Brain microvascular endothelial cell (primary cell): ENCODE measurements around the gene SMC2.

ENCODE experiments used
- DNase-seq: peaks from one replicate; pipeline ENCODE4 v3.0.0-alpha.2; 2020
- H3K27ac ChIP-seq: fragments of 250-450 bp; sonication (Bioruptor Pico); 2 replicates; pipeline ENCODE4 v1.5.1; 2020; ENCODE audit warnings: mild to moderate bottlenecking, moderate library complexity
- H3K27me3 ChIP-seq: fragments of 250-450 bp; sonication (Bioruptor Pico); replicated peaks from 2 replicates; pipeline ENCODE4 v1.5.1; 2020; ENCODE audit warnings: mild to moderate bottlenecking
- H3K36me3 ChIP-seq: fragments of 250-450 bp; sonication (Bioruptor Pico); replicated peaks from 2 replicates; pipeline ENCODE4 v1.5.1; 2020; ENCODE audit warnings: mild to moderate bottlenecking
- H3K4me3 ChIP-seq: 2 replicates; pipeline ENCODE4 v1.5.1; 2011; ENCODE audit warnings: low read depth, mild to moderate bottlenecking, control low read depth, low read length, moderate library complexity
- in situ Hi-C: cut with HindIII; loops from 2 replicates; pipeline ENCODE4 v1.10.0; 2017; ENCODE audit warnings: low sequenced_read_pairs, low pct_ligation_motif_present
- TF ChIP-seq, protein P1 (sequence below): IDR thresholded peaks from 2 replicates; pipeline ENCODE4 v1.5.1; 2011; ENCODE audit warnings: low read depth, mild to moderate bottlenecking, moderate library complexity, low read length, control low read depth, inconsistent platforms; ENCODE audit errors: missing control alignments

The SMC2 gene

DNA sequence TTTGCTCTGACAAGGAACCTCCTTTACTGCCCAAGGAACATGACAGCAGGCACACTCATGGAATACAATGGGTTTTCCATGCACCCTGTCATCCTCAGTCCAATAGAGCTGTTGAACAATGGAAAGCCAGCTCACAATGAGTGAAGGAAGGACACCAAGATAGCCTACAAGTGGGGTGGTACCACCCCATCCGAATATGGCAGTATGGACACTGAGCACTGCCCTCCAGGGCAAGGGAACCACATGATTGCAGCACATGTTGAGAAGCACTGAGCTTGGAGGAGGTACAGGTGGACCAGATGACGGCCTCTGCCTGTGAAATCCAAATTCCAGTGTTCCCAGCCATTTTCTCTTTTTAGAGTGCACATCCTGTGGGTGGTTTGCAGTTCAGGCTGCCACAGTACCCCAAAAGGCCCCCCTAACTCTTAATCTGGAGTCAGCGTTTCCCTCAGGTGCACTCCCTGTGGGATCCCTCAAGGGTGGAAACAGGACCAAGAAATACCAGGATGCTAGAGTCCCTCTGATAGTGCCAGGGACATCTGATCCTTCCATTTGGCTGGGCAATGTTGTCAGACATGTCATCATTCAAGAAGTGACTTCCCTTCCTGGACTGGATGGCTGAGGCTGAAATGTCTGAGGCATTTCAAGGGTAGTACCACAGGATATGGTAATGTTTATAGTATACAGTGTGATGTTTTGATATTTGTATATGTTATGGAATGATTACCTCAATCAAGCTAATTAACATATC, 48.9 kb downstream of the SMC2 start:
- no peak for DNase-seq
- Histone ChIP-seq H3K27ac (no peak overlapping the region), H3K36me3 (no peaks in the 10 kb centered on the region), H3K4me3 (no peak overlapping the region), H3K27me3 (no peaks in the 10 kb centered on the region)
- TF ChIP-seq, protein P1, sequence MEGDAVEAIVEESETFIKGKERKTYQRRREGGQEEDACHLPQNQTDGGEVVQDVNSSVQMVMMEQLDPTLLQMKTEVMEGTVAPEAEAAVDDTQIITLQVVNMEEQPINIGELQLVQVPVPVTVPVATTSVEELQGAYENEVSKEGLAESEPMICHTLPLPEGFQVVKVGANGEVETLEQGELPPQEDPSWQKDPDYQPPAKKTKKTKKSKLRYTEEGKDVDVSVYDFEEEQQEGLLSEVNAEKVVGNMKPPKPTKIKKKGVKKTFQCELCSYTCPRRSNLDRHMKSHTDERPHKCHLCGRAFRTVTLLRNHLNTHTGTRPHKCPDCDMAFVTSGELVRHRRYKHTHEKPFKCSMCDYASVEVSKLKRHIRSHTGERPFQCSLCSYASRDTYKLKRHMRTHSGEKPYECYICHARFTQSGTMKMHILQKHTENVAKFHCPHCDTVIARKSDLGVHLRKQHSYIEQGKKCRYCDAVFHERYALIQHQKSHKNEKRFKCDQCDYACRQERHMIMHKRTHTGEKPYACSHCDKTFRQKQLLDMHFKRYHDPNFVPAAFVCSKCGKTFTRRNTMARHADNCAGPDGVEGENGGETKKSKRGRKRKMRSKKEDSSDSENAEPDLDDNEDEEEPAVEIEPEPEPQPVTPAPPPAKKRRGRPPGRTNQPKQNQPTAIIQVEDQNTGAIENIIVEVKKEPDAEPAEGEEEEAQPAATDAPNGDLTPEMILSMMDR, result no peak
- in situ Hi-C loops, result no loop called here

DNA sequence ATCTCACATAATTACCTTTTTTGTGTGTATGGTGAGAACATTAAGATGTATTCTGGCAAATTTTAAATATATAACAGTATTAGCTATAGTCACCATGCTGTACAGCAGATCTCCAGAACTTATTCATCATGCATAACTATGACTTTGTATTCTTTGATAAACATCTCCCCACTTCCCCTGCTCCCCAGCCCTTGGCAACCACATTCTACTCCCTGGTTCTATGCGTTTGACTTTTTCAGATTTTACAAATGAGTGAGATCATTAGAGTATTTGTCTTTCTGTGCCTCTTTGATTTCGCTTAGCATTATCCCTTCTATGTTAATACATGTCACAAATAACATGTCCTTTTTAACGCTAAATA, 49.4 kb downstream of the SMC2 start:
- Histone ChIP-seq H3K27ac (no peak overlapping the region), H3K36me3 (no peaks in the 10 kb centered on the region), H3K4me3 (no peak overlapping the region), H3K27me3 (no peaks in the 10 kb centered on the region)
- in situ Hi-C loops, result no loop called here
- TF ChIP-seq, protein P1, result no peak
- no peak for DNase-seq

DNA sequence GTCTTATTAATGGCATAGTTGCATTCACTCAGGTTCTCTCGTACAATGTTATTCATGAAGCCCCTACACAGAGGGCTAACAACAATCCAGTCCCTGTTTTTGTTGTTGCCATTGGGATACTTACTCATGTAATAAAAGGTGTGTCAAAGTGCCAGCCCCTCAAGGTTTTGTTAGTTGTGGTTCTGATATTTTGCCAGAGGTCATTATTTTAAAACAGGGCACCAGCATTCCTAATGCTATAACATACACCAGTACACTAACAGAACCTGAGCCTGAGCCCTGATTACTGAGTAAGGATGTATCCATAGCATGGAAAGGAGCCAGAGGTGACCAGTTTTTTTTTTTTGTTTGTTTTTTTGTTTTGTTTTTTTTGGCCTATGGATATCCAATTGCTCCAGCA, 50.2 kb downstream of the SMC2 start:
- Histone ChIP-seq H3K27me3 (no peaks in the 10 kb centered on the region), H3K27ac (no peak overlapping the region), H3K36me3 (no peaks in the 10 kb centered on the region), H3K4me3 (no peak overlapping the region)
- TF ChIP-seq, protein P1, result no peak
- no peak for DNase-seq
- in situ Hi-C loops, result no loop called here

DNA sequence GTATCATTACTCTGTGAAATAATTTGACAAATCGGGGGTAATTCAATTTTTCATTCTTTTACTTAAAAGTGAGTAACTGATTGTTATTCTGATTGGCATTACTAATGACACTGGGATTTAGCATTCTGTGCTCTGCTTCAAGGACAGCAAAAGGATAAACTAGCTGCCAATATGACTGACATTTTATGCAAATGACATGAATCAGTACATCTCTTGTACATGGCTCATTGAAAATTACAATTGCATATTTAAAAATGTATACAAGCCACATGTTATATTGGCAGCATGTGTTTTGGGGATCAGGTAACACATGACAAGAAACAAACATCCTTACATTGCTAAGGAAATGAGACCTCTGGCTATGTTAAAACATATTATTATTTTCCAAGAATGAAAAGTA, 79.0 kb downstream of the SMC2 start:
- Histone ChIP-seq H3K27ac (no peak overlapping the region), H3K27me3 (no peaks in the 10 kb centered on the region), H3K4me3 (no peak overlapping the region), H3K36me3 (no peaks in the 10 kb centered on the region)
- in situ Hi-C loops, result no loop called here
- TF ChIP-seq, protein P1, result no peak
- DNase-seq, result no peak

DNA sequence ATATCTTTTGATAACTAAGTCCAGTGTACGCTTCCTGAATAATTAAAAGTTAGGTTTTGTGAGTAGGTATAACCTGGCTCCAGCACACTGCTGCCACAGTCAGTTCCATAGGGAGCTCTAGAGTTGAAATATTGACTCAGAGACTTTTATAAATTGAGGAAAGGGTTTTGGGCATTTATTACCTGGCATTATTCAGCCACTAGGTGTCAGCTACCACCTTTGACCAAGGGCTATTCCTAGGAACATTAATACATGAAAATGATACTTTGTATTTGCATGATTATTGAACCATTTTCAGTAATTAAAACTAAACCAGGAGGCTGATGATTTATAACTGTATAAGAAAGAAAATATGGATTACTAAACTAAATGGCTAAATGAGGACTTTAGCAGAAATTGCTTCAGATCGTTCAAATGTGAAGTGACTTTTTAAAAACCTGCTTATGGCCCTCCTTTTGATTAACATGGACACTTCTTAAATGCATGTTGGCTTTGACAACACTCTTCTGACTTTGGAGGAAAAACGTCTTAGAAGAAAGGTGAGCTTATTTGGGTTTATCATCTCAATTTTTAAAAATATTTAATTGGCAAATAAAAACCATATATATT, 83.0 kb downstream of the SMC2 start:
- Histone ChIP-seq H3K36me3 (no peaks in the 10 kb centered on the region), H3K27ac (no peak overlapping the region), H3K4me3 (no peak overlapping the region), H3K27me3 (no peaks in the 10 kb centered on the region)
- TF ChIP-seq, protein P1, result peak; percentile 53
- in situ Hi-C loops, result no loop called here
- no peak for DNase-seq

DNA sequence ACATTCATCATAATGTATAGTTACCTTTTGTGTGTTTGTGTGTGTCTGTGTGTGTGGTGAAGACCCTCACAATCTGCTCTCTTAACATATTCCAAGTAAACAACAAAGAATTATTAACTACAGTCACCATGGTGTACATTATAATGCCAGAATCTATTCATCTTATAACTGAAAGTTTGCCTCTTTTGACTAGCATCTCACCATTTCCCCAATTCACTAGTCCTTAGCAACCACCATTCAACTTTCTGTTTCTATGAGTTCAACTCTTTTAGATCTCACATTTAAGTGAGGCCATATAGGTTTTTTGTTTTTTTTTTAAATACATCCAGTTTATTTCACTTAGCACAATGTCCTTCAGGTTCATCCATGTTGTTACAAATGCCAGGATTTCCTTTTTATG, 83.6 kb downstream of the SMC2 start:
- in situ Hi-C loops, result no loop called here
- TF ChIP-seq, protein P1, result no peak
- Histone ChIP-seq H3K36me3 (no peaks in the 10 kb centered on the region), H3K27ac (no peak overlapping the region), H3K27me3 (no peaks in the 10 kb centered on the region), H3K4me3 (no peak overlapping the region)
- no peak for DNase-seq
